WTC11 (cell line): Measurements from ENCODE around the gene PSMB10. TPM values are rescaled to one million over a fixed set of nuclear protein-coding genes. Genes with fewer than 3 reads are reported as not detected.

ENCODE experiments used
- ATAC-seq: fragments of 200-7000 bp; cut with Tn5 transposase; 2 replicates; pipeline ENCODE4 v1.10.0; 2021; ENCODE audit warnings: mild to moderate bottlenecking, moderate library complexity
- CTCF ChIA-PET: fragments of 300-600 bp; sonication (Branson Sonifier 250); formaldehyde crosslinking; loops from one replicate; lab custom pipeline; 2021; ENCODE audit warnings: antibody characterized with exemption; lab: Charles Lee
- POLR2A ChIA-PET: fragments of 350-600 bp; sonication (Branson Sonifier 250); formaldehyde crosslinking; loops from one replicate; lab custom pipeline; 2021; ENCODE audit warnings: antibody characterized with exemption; lab: Charles Lee
- DNase-seq: peaks from one replicate; pipeline ENCODE4 v3.0.0; 2021; ENCODE audit warnings: low spot score
- H3K27ac Mint-ChIP-seq: 2 replicates; pipeline ENCODE4 v1.8.0; 2021; ENCODE audit warnings: mixed read lengths
- H3K27me3 Mint-ChIP-seq: 2 replicates; pipeline ENCODE4 v1.8.0; 2021; ENCODE audit warnings: low read depth, mild to moderate bottlenecking, moderate library complexity, mixed read lengths
- H3K36me3 Mint-ChIP-seq: 2 replicates; pipeline ENCODE4 v1.8.0; 2021; ENCODE audit warnings: mixed read lengths
- H3K4me1 Mint-ChIP-seq: 2 replicates; pipeline ENCODE4 v1.8.0; 2022; ENCODE audit warnings: mixed read lengths
- H3K4me3 Mint-ChIP-seq: 2 replicates; pipeline ENCODE4 v1.8.0; 2021; ENCODE audit warnings: mild to moderate bottlenecking, moderate library complexity, mixed read lengths
- H3K9me3 Mint-ChIP-seq: 2 replicates; pipeline ENCODE4 v1.8.0; 2021; ENCODE audit warnings: mixed read lengths
- CBFB ChIP-seq: sonication (generic); formaldehyde crosslinking; IDR thresholded peaks from 2 replicates; pipeline ENCODE4 v1.8.1; 2022; ENCODE audit warnings: mild to moderate bottlenecking, low read depth, missing genetic modification reagents
- CREB1 ChIP-seq: sonication (generic); formaldehyde crosslinking; IDR thresholded peaks from 2 replicates; pipeline ENCODE4 v1.8.0; 2023; ENCODE audit warnings: mild to moderate bottlenecking, missing genetic modification reagents
- EMX1 ChIP-seq: fragments of 250-450 bp; sonication (Bioruptor Pico); IDR thresholded peaks from 2 replicates; pipeline ENCODE4 v1.8.0; 2021; ENCODE audit warnings: mild to moderate bottlenecking
- ESRRA ChIP-seq: sonication (generic); formaldehyde crosslinking; IDR thresholded peaks from 2 replicates; pipeline ENCODE4 v1.8.1; 2022; ENCODE audit warnings: mild to moderate bottlenecking, missing genetic modification reagents, borderline replicate concordance
- KAT7 ChIP-seq: sonication (generic); formaldehyde crosslinking; IDR thresholded peaks from 2 replicates; pipeline ENCODE4 v1.8.1; 2023; ENCODE audit warnings: missing genetic modification reagents, mild to moderate bottlenecking, borderline replicate concordance
- MYBL2 ChIP-seq: sonication (generic); formaldehyde crosslinking; IDR thresholded peaks from 2 replicates; pipeline ENCODE4 v1.8.1; 2023; ENCODE audit warnings: mild to moderate bottlenecking, moderate library complexity, missing genetic modification reagents
- OVOL2 ChIP-seq: fragments of 250-450 bp; sonication (Bioruptor Pico); IDR thresholded peaks from 2 replicates; pipeline ENCODE4 v1.9.0; 2021; ENCODE audit warnings: mild to moderate bottlenecking, borderline replicate concordance
- RELA ChIP-seq: sonication (generic); formaldehyde crosslinking; IDR thresholded peaks from 2 replicates; pipeline ENCODE4 v1.8.1; 2022; ENCODE audit warnings: missing genetic modification reagents, mild to moderate bottlenecking, borderline replicate concordance
- RORB ChIP-seq: fragments of 250-450 bp; sonication (Bioruptor Pico); IDR thresholded peaks from 2 replicates; pipeline ENCODE4 v1.9.0; 2021; ENCODE audit warnings: mild to moderate bottlenecking
- TP53 ChIP-seq: sonication (generic); formaldehyde crosslinking; IDR thresholded peaks from 2 replicates; pipeline ENCODE4 v1.8.1; 2023; ENCODE audit warnings: mild to moderate bottlenecking, missing genetic modification reagents
- ZBTB21 ChIP-seq: sonication (generic); formaldehyde crosslinking; IDR thresholded peaks from 2 replicates; pipeline ENCODE4 v1.8.1; 2023; ENCODE audit warnings: mild to moderate bottlenecking, missing genetic modification reagents, borderline replicate concordance
- ZNF121 ChIP-seq: sonication (generic); formaldehyde crosslinking; IDR thresholded peaks from 2 replicates; pipeline ENCODE4 v1.8.0; 2023; ENCODE audit warnings: missing genetic modification reagents
- total RNA-seq: library from RNA; stranded (reverse); gene quantifications from 3 replicates; pipeline ENCODE4 v1.2.3, GENCODE V29; 2021
- TF ChIP-seq, protein P1 (sequence below): sonication (generic); formaldehyde crosslinking; IDR thresholded peaks from 2 replicates; pipeline ENCODE4 v1.8.0; 2022; ENCODE audit warnings: mild to moderate bottlenecking, missing genetic modification reagents
- TF ChIP-seq, protein P2 (sequence below): fragments of 250-450 bp; sonication (Bioruptor Pico); IDR thresholded peaks from 2 replicates; pipeline ENCODE4 v2.1.2; 2022; ENCODE audit warnings: mild to moderate bottlenecking, moderate library complexity
- TF ChIP-seq, protein P3 (sequence below): sonication (generic); formaldehyde crosslinking; IDR thresholded peaks from 2 replicates; pipeline ENCODE4 v1.8.0; 2022; ENCODE audit warnings: mild to moderate bottlenecking, missing genetic modification reagents
- TF ChIP-seq, protein P4 (sequence below): fragments of 250-450 bp; sonication (Bioruptor Pico); IDR thresholded peaks from 2 replicates; pipeline ENCODE4 v1.9.0; 2021; ENCODE audit warnings: moderate library complexity, mild to moderate bottlenecking, inconsistent platforms, borderline replicate concordance
- TF ChIP-seq, protein P5 (sequence below): sonication (generic); formaldehyde crosslinking; IDR thresholded peaks from 2 replicates; pipeline ENCODE4 v1.8.1; 2023; ENCODE audit warnings: mild to moderate bottlenecking, moderate library complexity, missing genetic modification reagents
- TF ChIP-seq, protein P6 (sequence below): sonication (generic); formaldehyde crosslinking; IDR thresholded peaks from 2 replicates; pipeline ENCODE4 v1.8.1; 2023; ENCODE audit warnings: mild to moderate bottlenecking, missing genetic modification reagents, moderate library complexity
- TF ChIP-seq, protein P7 (sequence below): sonication (generic); formaldehyde crosslinking; conservative IDR thresholded peaks from 2 replicates; pipeline ENCODE4 v1.8.1; 2022; ENCODE audit warnings: mild to moderate bottlenecking, missing genetic modification reagents

PSMB10 gene
- total RNA-seq, 1 experiment from 2014 or later = 40.9 TPM

DNA sequence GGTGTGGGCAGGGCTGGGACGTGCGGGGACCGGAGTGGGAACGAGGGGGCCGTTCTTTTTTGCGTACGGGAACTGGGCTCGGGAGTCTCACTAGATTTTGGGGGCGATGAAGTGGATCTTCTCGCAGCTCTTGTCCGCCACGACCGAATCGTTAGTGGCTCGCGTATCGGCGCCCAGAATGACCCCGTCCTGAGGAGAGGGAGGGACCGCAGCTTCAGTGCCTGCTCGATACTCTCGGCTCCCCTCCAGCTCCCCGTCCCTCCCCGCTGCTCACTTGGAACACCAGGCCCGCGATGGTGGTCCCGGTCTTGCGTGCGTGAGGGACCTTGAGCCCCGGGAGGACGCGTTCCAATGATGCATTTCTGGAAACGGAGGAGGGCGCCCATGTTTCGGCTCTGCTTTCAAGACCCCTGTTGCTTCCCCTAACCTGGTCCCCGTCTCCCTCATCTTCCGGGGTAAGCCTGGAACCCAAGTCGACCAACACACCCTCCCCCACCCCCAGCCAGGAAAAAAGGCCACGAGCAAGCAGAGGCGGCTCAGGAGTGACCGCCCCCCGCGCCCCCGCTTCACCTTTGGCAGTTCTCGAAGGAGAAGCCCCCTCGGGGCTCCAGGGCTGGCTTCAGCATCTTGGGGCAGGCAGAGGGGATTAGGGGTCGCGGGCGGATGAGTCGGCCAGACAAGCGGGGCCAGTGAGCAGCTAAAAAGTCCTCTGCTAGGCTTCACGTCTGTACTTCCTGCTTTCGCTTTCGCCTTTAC is at the start of gene PSMB10 (continued):
- TF ChIP-seq, protein P1, sequence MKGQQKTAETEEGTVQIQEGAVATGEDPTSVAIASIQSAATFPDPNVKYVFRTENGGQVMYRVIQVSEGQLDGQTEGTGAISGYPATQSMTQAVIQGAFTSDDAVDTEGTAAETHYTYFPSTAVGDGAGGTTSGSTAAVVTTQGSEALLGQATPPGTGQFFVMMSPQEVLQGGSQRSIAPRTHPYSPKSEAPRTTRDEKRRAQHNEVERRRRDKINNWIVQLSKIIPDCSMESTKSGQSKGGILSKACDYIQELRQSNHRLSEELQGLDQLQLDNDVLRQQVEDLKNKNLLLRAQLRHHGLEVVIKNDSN (CRISPR knock-in tag) = no peak
- peak; percentile 90; the same call in 1 of the 2 replicates for TF ChIP-seq KAT7 (CRISPR knock-in tag)
- no peak for TF ChIP-seq ZBTB21 (CRISPR knock-in tag)
- no peak for TF ChIP-seq OVOL2 (CRISPR knock-in tag)
- no peak for TF ChIP-seq RORB (CRISPR knock-in tag)
- TF ChIP-seq, protein P2, sequence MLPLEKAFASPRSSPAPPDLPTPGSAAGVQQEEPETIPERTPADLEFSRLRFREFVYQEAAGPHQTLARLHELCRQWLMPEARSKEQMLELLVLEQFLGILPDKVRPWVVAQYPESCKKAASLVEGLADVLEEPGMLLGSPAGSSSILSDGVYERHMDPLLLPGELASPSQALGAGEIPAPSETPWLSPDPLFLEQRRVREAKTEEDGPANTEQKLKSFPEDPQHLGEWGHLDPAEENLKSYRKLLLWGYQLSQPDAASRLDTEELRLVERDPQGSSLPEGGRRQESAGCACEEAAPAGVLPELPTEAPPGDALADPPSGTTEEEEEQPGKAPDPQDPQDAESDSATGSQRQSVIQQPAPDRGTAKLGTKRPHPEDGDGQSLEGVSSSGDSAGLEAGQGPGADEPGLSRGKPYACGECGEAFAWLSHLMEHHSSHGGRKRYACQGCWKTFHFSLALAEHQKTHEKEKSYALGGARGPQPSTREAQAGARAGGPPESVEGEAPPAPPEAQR (CRISPR knock-in tag) = no peak
- TF ChIP-seq CBFB (CRISPR knock-in tag) = no peak
- TF ChIP-seq ZNF121 = 0 out of 2 replicates have a peak, but pooled peaks have one; percentile 20
- TF ChIP-seq, protein P3, sequence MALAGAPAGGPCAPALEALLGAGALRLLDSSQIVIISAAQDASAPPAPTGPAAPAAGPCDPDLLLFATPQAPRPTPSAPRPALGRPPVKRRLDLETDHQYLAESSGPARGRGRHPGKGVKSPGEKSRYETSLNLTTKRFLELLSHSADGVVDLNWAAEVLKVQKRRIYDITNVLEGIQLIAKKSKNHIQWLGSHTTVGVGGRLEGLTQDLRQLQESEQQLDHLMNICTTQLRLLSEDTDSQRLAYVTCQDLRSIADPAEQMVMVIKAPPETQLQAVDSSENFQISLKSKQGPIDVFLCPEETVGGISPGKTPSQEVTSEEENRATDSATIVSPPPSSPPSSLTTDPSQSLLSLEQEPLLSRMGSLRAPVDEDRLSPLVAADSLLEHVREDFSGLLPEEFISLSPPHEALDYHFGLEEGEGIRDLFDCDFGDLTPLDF = no peak
- no peak for TF ChIP-seq RELA (CRISPR knock-in tag)
- TF ChIP-seq, protein P4, sequence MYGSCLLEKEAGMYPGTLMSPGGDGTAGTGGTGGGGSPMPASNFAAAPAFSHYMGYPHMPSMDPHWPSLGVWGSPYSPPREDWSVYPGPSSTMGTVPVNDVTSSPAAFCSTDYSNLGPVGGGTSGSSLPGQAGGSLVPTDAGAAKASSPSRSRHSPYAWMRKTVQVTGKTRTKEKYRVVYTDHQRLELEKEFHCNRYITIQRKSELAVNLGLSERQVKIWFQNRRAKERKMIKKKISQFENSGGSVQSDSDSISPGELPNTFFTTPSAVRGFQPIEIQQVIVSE (CRISPR knock-in tag) = no peak
- TF ChIP-seq, protein P5, sequence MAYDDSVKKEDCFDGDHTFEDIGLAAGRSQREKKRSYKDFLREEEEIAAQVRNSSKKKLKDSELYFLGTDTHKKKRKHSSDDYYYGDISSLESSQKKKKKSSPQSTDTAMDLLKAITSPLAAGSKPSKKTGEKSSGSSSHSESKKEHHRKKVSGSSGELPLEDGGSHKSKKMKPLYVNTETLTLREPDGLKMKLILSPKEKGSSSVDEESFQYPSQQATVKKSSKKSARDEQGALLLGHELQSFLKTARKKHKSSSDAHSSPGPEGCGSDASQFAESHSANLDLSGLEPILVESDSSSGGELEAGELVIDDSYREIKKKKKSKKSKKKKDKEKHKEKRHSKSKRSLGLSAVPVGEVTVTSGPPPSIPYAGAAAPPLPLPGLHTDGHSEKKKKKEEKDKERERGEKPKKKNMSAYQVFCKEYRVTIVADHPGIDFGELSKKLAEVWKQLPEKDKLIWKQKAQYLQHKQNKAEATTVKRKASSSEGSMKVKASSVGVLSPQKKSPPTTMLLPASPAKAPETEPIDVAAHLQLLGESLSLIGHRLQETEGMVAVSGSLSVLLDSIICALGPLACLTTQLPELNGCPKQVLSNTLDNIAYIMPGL (CRISPR knock-in tag) = peak; percentile 60
- no peak for TF ChIP-seq EMX1 (CRISPR knock-in tag)
- TF ChIP-seq TP53 (CRISPR knock-in tag) = no peak
- TF ChIP-seq ESRRA = no peak
- TF ChIP-seq MYBL2 = no peak
- TF ChIP-seq, protein P6, sequence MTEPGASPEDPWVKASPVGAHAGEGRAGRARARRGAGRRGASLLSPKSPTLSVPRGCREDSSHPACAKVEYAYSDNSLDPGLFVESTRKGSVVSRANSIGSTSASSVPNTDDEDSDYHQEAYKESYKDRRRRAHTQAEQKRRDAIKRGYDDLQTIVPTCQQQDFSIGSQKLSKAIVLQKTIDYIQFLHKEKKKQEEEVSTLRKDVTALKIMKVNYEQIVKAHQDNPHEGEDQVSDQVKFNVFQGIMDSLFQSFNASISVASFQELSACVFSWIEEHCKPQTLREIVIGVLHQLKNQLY (CRISPR knock-in tag) = no peak

DNA sequence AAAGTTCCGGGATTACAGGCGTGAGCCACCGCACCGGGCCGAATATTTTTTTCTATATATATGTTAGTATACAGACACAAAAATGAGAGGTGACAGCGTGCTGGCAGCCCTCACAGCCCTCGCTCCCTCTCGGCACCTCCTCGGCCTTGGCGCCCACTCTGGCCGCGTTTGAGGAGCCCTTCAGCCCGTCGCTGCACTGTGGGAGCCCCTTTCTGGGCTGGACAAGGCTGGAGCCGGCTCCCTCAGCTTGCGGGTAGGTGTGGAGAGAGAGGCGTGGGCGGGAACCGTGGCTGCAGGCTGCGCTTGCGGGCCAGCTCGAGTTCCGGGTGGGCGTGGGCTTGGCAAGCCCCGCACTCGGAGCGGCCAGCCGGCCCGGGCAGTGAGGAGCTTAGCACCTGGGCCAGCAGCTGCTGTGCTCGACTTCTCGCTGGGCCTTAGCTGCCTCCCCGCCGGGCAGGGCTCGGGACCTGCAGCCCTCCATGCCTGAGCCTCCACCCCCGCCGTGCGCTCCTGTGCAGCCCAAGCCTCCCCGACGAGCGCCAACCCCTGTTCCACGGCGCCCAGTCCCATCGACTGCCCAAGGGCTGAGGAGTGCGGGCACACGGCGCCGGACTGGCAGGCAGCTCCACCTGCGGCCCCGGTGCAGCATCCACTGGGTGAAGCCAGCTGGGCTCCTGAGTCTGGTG is 45.5 kb upstream of the PSMB10 start:
- POLR2A ChIA-PET = no interaction called here
- no peak for DNase-seq
- Mint-ChIP-seq H3K9me3 (no peaks in the 10 kb centered on the region), H3K36me3 (no peaks in the 10 kb centered on the region), H3K4me3 (no peak overlapping the region), H3K27ac (no peak overlapping the region), H3K4me1 (peaks cover 6% of the 10 kb centered on the region), H3K27me3 (peaks cover 11% of the 10 kb centered on the region)
- CTCF ChIA-PET = interaction anchor here (0.6 to 4.3 kb wide), 5 partner anchors 12 to 58 kb away, joined by 3 to 13 read pairs (median 5); no protein-coding TSS in a partner anchor
- TF ChIP-seq CREB1 (CRISPR knock-in tag) = no peak
- TF ChIP-seq, protein P7, sequence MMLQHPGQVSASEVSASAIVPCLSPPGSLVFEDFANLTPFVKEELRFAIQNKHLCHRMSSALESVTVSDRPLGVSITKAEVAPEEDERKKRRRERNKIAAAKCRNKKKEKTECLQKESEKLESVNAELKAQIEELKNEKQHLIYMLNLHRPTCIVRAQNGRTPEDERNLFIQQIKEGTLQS (CRISPR knock-in tag) = no peak
- peak; percentile 31; the same call in 1 of the 2 replicates for TF ChIP-seq ZNF121
- no peak for ATAC-seq
